Activated effector memory CD4-positive, alpha-beta T cell treated with Interleukin-2 at 50 U/mL for 16 hours (primary cell): ENCODE results near the gene ZBTB11.
"Not testable (repeated sequence)": the region's sequence is repeated elsewhere in the genome, so short reads cannot be mapped to it uniquely, and the experiment has no call there.

Source experiments
- DNase-seq: peaks from one replicate; pipeline ENCODE4 v3.0.0-alpha.2; 2020

Gene ZBTB11

DNA sequence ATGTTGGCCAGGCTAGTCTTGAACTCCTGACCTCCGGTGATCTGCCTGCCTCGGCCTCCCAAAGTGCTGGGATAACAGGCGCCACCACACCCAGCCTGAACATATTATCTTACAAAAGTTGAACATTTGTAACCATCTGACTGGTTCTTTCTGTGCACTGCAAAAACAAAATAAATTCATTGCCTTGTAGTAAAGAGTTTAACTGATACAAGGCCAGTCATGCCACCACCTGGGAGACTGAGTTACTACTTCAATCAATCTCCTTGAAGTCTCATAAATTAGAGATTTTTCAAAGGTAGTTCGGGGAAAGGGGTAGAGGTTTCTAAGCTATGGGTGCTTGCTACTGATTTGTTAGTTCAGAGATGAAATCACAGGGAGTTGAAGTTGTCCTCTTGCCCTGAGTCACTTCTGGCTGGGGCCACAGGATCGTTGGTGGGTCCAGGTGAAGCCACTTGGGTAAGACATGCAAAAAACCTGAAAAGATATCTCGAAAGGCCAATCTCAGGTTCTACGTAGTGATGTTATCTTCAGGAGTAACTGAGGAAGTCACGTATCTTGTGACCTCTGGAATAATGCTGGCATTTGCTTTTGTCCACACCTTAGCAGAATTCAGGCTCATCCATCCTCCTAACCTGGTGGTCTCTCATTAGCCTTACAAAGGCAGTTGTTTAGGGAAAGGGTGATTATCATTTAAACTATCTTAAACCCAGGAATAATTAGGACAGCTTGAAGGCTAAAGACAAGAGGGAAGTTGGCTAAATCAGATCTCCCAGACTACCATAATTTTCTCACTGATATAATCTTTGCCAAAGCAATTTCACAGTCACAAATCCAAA is 33.7 kb downstream of the ZBTB11 start:
- DNase-seq = no peak

DNA sequence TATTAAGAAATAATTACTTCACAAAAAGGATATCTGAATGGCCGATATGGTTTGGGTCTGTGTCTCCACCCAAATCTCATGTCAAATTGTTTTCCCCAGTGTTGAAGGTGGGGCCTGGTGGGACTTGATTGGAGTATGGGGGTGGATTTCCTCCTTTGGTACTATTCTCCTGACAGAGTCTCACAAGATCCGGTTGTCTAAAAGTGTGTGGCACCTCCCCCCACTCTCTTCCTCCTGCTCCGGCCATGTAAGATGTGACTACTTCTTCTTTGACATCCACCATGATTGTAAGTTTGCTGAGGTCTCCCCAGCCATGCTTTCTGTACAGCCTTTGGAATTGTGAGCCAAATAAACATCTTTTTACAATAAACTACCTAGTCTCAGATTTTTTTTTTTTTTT is 34.5 kb downstream of the ZBTB11 start:
- no peak for DNase-seq

DNA sequence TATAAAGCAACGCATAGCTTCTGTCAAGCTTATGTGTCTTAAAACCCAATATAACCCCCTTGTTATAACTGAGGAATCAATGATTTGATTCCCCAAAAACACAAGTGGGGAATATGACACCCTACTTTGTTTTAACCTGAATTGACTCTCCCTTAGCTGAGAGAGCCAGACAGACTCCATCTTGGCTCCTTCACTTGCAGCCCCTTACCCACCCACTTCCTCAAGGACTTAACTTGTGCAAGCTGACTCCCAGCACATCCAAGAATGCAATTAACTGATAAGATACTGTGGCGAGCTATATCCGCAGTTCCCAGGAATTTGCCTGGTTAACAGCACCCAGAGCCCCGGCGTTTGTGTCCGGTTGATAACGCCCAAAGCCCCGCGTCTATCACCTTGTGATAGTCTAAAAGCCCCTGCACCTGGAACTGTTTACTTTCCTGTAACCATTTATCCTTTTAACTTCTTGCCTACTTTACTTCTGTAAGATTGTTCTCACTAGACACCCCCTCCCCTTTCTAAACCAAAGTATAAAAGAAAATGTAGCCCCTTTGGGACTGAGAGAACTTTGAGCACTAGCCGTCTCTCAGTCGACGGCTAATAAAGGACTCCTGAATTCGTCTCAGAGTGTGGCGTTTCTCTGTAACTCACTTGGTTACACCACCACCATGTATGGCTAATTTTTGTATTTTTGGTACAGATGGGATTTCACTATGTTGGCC is 35.4 kb downstream of the ZBTB11 start:
- DNase-seq = not testable (repeated sequence)

DNA sequence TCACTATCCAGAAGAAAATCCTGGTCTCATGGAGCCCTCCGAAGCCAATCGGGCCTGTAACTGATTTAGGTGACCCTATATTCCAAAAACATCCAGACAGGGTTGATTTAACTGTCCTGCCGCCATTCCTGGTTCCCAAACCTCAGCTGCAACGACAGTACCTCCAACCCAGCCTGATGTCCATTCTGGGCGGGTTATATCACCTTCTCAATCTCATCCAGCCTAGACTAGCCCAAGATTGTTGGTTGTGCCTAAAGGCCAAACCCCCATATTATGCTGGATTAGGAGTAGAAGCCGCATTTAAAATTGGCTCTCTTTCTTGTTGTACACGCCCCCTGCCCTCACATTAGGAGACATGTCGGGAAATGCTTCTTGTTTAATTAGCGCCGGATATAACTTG is 36.7 kb downstream of the ZBTB11 start:
- no peak for DNase-seq

DNA sequence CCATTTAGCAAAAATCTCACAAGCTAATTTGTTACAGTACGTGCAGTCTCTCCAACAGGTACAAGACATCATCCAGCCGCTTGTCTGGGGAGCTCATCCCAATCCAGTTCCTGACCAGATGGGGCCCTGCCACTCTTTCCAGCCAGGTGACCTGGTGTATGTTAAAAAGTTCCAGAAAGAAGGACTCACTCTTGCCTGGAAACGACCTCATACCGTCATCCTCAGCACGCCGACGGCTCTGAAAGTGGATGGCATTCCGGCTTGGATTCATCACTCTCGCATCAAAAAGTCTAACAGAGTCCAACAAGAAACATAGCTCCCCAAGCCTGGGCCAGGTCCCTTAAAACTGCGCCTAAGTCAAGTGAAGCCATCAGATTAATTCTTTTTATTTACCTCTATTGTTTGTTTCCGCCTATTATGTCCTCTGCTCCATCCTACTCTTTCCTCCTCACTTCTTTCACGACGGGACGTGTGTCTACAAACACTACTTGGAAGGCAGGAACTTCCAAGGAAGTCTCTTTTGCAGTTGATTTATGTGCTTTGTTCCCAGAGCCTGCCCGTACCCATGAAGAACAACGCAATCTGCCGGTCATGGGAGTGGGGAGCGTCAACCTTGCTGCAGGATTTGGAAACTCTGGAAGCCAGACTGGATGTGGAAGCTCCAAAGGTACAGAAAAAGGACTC is 37.5 kb downstream of the ZBTB11 start:
- DNase-seq = no peak

DNA sequence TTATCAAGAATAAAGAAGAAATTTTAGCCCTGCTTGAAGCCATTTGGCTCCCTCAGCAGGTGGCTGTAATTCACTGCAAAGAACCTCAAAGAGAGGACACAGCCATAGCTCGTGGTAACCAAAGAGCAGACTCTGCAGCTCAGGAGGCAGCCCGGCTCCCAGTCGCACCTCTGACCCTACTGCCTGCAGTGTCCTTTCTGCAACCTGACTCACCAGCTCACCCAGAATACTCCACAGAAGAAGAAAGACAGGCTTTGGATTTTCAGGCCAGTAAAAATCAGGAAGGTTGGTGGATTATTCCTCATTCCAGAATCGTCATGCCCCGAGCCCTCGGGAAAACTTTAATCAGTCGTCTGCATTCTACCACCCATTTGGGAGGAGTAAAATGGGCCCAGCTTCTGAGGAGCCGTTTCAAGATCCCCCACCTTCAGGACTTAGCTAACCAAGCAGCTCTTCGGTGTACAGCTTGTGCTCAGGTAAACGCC is 38.6 kb downstream of the ZBTB11 start:
- DNase-seq = no peak

DNA sequence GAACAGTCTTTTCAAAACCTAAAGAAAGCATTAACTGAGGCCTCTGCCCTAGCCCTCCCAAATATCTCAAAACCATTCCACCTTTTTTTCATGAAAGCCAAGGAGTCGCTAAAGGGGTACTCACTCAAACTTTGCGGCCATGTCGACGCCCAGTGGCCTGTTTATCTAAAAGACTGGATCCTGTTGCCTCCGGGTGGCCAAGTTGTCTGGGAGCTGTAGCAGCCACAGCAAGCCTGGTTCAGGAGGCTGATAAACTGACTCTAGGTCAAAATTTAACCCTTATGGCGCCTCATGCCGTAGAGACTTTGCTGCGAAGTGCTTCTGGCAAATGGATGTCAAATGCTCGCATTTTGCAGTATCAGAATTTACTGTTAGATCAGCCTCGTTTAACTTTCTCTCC is 39.5 kb downstream of the ZBTB11 start:
- no peak for DNase-seq

DNA sequence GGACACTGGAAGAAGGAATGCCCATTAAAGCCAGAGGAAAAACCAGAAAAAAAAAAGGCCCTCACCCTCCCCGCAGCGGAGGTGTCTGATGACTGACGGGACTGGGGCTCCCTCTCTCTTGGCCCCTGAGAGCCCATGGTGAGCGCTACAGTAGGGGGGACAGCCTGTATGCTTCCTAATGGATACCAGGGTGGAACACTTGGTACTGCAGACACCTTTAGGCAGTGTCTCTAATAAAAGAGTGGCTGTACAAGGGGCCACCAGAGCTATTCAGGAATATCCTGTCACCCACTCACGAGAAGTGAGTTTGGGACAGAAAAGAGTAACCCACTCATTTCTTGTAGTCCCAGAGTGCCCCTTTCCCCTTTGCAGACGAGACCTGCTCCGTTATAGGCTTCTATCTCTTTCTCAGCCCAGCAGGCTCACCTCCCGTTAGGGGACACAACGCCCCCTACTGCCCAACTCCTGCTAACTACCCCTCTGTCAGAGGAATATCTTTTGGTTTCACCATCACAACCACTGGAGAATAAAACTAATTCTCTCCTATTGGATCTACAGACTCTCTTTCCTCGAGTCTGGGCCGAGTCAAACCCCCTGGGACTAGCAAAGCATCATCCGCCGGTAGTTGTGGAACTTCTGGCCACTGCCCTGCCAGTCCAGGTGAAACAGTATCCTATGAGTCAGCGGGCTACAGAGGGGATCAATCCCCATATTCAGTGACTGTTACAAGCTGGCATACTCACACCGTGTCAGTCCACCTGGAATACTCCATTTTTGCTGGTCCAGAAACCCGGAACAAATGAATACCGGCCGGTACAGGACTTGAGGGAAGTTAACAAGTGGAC is 40.8 kb downstream of the ZBTB11 start:
- DNase-seq = peak; percentile 52

DNA sequence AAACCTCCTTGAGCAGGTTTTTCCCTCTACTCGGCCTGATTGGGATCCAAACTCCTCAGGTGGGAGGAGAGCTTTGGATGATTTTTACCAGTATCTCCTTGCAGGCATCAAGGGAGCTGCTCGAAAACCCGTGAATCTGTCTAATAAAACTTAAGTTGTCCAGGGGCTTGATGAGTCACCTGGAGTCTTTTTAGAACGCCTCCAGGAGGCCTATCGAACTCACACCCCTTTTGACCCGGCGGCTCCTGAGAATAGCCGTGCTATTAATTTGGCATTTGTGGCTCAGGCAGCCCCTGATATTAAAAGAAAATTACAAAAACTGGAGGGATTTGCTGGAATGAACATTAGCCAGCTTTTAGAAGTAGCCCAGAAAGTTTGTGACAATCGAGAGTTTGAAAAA is 41.6 kb downstream of the ZBTB11 start:
- no peak for DNase-seq

DNA sequence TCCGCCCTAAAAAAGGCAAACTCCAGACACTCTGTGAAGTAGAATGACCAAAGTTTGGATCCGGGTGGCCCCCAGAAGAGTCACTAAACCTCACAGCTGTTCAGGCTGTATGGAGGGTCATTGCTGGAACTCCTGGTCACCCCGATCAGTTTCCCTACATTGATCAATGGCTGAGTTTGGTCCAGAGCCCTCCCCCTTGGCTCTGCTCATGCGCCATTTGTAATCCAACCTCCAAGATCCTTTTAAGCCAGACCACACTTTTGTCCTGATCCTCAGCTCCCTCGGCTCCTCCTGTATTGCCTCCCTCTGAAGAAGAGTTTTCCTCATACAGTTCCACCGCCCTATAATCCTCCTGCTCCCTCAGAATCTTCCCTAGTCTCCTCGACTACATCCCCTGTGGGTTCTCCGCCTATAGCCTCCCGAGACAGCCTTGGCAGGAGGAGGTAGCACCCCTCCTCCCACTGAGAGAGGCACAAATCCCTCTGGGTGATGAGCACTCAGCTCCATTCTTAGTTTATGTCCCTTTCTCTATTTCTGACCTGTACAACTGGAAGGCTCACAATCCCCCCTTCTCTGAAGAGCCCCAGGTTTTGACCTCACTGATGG is 42.2 kb downstream of the ZBTB11 start:
- DNase-seq = no peak

DNA sequence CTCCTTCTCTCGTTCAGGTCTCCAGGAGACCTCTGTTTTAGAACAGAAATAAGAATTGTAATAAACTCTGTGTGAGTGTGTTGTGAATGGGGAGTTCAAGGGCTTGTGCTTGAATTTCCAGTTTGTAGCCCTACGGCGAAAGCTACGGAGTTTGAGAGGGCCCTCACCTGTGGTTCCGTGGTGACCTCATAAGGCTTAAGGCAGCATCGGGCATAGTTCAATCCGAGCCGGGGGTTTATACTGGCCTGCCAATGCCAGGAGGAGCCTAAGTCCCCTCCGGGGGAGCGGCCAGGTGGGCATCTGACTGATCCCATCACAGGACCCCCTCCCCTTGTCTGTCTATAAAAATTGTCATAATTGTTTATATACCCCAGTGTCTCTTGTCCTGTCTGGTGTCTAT is 43.7 kb downstream of the ZBTB11 start:
- DNase-seq = no peak

DNA sequence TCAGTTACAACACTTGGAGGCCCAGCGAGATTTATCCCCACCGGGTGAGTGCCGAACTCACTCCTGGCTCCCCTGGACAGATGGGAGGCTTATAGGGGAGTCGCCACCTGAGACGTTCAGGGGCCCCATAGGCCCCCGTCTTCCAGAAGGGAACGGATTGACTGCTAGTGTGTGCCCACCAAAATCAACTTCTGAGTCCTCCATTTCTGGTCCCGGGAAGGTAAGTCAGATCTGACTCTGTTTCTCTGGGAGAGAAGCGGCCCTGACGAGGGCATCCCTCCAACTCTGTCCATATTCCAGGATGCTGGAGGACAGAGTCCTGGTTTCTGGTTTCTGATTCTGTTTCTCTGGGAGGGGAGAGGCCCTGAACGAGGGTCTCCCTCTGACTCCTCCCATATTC is 44.3 kb downstream of the ZBTB11 start:
- no peak for DNase-seq

DNA sequence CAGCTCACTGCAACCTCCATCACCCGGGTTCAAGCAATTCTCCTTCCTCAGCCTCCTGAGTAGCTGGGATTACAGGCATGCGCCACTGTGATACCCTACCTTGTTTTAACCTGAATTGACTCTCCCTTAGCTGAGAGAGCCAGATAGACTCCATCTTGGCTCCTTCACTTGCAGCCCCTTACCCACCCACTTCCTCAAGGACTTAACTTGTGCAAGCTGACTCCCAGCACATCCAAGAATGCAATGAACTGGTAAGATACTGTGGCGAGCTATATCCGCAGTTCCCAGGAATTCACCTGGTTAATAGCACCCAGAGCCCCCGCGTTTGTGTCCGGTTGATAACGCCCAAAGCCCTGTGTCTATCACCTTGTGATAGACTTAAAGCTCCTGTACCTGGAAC is 45.0 kb downstream of the ZBTB11 start:
- not testable (repeated sequence) for DNase-seq

DNA sequence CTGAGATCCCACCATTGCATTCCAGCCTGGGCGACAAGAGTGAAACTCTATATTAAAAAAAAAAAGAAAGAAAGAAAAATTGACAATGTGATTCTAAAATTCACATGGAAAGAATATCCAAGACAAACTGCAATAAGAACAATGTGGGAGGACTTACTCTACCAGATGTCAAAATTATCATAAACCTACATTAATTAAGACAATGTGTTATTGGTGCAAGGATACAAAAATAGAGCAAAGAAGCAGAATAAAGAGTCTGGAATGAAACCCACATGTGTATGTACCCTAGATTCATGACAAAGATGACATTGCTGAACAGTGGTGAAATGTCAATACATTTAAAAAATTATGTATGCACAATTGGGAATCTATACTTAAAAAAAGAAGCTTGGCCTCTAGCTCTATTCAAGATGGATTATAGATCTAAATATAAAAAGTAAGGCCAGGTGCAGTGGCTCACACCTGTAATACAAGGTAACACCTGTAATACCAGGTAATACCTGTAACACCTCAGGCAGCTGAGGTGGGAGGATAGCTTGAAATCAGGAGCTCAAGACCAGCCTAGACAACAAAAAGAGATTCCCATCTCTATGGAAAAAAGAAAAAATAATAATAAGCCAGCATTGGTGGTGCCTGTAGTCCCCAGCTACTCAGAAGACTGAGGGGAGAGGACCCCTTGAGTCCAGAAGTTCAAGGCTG is 45.7 kb downstream of the ZBTB11 start:
- no peak for DNase-seq

DNA sequence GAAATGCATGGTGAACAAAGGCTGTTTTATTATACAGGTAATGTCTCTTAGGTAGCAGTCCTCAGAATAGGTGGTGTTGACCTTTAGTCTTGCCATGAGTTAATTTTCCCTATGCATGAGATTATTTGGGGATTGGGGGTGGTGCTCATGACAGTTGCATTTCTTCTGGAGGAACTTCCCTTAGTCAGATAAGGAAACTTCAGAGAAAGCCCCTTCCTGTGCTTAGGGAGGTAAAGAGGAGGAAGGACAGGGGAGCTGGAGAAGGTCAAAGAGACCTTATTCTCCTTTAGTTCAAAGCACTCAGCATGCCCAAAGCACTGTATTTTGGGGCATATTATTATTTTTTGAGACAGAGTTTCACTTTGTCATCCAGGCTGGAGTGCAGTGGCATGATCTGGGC is 47.7 kb downstream of the ZBTB11 start:
- no peak for DNase-seq

DNA sequence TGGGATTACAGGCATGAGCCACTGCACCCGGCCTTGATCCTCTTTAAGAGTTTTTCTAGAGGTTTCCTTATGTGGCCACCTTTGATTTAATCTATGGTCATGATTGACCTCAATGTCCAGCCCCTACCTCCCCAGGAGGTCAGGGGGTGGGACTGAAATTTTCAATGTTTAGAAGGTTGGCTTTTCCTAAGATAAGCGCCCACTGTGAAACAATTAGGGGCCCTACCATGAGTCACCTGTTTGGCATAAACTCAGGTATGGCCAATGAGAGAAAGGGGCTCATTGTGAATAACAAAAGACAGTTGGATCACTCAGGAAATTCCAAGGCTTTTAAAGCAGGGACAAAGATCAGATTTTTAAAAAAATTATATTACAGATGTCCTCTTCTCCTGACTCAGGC is 51.1 kb downstream of the ZBTB11 start:
- DNase-seq = no peak

DNA sequence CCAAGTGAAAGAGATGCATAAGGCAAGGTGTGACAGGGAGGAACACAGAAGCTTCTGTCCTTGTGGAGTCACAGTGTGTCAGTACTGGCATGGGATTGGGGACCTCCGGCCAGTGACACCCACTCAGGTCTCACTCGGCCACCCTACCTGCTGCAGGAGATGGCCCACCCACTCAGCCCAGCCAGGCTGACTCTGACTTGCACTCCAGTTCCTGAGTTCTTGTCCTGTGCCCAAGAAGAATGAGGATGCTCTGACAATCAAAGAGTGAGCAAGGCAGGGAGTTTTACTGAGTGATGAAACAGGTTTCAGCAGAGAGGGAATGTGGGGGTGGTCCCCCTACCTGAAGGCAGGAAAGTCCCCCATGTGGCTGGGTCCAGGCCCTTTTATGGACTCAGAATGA is 52.1 kb downstream of the ZBTB11 start:
- no peak for DNase-seq

DNA sequence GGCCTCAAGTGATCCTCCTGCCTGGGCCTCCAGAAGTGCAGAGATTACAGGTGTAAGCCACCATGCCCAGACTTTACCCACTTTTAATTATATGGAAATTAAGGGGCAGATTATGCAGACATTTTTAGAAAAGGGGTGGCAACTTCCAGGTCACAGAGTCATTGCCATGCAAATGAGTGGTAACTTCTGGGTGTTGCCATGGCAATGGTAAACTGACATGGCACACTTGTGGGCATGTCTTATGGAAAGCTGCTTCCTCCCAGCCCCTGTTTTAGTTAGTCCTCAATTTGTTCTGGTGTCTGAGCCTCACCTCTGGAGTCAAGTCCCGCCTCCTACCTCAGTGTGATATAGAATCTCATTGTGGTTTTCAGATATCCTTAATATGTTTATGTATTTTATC is 53.3 kb downstream of the ZBTB11 start:
- DNase-seq = no peak

DNA sequence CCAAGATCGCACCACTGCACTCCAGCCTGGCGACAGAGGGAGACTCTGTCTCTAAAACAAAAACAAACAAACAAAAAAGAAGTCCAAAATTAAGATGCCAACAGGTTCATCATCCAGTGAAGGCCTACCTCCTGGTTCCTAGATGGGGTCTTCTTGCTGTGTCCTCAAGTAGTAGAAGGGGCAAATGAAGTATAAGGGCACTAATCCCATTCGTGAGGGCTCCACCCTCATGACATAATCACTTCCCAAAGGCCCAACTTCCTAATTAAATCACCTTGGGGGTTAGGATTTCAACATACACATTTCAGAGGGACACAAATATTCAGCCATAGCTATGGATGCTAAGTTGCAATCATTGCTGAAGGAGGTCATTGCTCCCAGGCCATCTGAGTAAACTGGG is 57.2 kb downstream of the ZBTB11 start:
- no peak for DNase-seq

DNA sequence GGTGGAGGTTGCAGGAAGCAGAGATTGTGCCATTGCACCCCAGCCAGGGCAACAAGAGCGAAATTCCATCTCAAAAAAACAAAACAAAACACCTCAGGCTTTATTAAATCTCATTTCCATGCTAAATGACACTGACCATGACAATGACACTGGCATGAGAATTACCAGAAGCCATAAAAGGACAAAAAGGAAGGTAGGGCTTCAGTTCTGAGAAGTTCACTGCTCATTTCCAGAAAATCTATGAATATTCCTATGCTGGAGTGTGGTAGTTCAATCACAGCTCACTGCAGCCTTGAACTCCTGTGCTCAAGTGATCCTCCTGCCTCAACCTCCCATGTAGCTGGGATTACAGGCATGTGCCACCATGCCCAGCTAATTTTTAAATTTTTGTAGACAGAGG is 58.2 kb downstream of the ZBTB11 start:
- DNase-seq = no peak

DNA sequence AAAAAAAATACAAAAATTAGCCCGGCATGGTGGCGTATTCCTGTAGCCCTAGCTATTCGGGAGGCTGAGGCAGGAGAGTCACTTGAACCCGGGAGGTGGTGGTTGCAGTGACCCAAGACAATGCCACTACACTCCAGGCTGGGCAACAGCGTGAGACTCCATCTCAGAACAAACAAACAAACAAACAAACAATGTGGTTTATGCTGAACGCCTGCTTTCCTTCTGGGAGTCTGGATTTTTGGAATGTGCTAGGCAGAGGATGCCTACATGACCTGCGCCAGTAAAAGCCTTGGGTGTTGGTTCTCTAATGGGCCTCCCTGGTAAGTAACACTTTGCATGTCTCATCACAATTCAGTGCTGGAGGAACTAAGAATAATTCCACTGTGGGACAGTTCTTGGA is 59.5 kb downstream of the ZBTB11 start:
- DNase-seq = no peak

DNA sequence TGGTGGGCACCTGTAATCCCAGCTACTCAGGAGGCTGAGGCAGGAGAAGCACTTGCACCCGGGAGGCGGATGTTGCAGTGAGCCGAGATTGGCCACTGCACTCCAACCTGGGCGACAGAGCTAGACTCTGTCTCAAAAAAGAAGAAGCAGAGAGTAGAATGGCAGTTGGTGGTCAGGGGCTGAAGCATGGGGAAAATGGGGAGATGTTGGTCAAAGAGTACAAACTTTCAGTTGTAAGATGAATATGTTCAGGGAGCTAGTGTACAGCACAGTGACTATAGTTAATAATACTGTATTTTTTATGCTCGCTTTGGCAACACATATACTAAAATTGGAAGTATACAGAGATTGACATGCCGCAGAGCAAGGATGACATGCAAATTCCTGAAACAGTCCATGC is 61.4 kb downstream of the ZBTB11 start:
- no peak for DNase-seq
